GM12878 (cell line): ENCODE results near the gene GARNL3. TPM values are rescaled to one million over a fixed set of nuclear protein-coding genes. Genes with fewer than 3 reads are reported as not detected.

Experiments
- BHLHE40 ChIP-seq, 2 experiments: fragments of 450-650 bp in 1 of 2; IDR thresholded peaks; 2 replicates each; pipeline ENCODE4 v1.6.1; 2011 to 2017; ENCODE audit warnings: low read depth in 2 of 2, borderline replicate concordance in 1 of 2, improper control_type of control experiment in 1 of 2, low read length in 1 of 2, mild to moderate bottlenecking in 1 of 2
- CTCF ChIP-seq, 3 experiments: IDR thresholded peaks in 2 of 3; conservative IDR thresholded peaks in 1 of 3; 2 replicates each; pipeline ENCODE4 v1.5.1; 2011; ENCODE audit warnings: low read depth in 3 of 3, low read length in 3 of 3, mild to moderate bottlenecking in 3 of 3, control low read depth in 2 of 3, moderate library complexity in 2 of 3, inconsistent platforms in 1 of 3, mixed read lengths in 1 of 3; ENCODE audit not compliant: control insufficient read depth in 2 of 3, insufficient read depth in 1 of 3; ENCODE audit errors: extremely low read depth in 1 of 3
- IKZF2 ChIP-seq, 2 experiments: fragments of 450-650 bp; IDR thresholded peaks; 2 replicates each; pipeline ENCODE4 v1.6.1; 2017; ENCODE audit warnings: mild to moderate bottlenecking in 2 of 2, moderate library complexity in 2 of 2
- IRF4 ChIP-seq: IDR thresholded peaks from 2 replicates; pipeline ENCODE4 v1.6.1; 2011; ENCODE audit warnings: low read depth, low read length
- JUND ChIP-seq: IDR thresholded peaks from 2 replicates; pipeline ENCODE4 v1.6.1; 2012; ENCODE audit warnings: low read depth, mild to moderate bottlenecking, low read length, improper control_type of control experiment, moderate library complexity
- RAD51 ChIP-seq: fragments of 450-650 bp; IDR thresholded peaks from 2 replicates; pipeline ENCODE4 v1.6.1; 2016; ENCODE audit warnings: moderate library complexity, mild to moderate bottlenecking, inconsistent platforms
- RFX5 ChIP-seq: IDR thresholded peaks from 2 replicates; pipeline ENCODE4 v1.6.1; 2011; ENCODE audit warnings: low read depth, low read length, improper control_type of control experiment
- TBL1XR1 ChIP-seq: IDR thresholded peaks from 2 replicates; pipeline ENCODE4 v1.6.1; 2012; ENCODE audit warnings: low read depth, low read length, improper control_type of control experiment
- YBX1 ChIP-seq: fragments of 450-650 bp; IDR thresholded peaks from 2 replicates; pipeline ENCODE4 v1.6.1; 2016; ENCODE audit warnings: antibody characterized with exemption
- ZBED1 ChIP-seq: IDR thresholded peaks from 2 replicates; pipeline ENCODE4 v1.6.1; 2016; ENCODE audit warnings: borderline replicate concordance
- ZNF687 ChIP-seq: fragments of 450-650 bp; IDR thresholded peaks from 2 replicates; pipeline ENCODE4 v1.6.1; 2017; ENCODE audit warnings: mild to moderate bottlenecking, moderate library complexity
- polyA plus RNA-seq, 11 experiments: library from polyadenylated mRNA; depleted of rRNA in 4 of 11; unstranded in 6 of 11; stranded (reverse) in 5 of 11; fragments of >200 nt; fragmentation: Nextera tagmentation in 4 of 11; fragmentation: Illumina TruSeq in 1 of 11; extraction: Ambion mirVana in 4 of 11; extraction: Trizol in 1 of 11; gene quantifications; 1 replicate in 1 of 11; 2 replicates in 10 of 11; pipeline versions ENCODE4 v1.2.1 to v1.2.3, GENCODE V29; 2011 to 2016; ENCODE audit warnings: inconsistent platforms in 2 of 11, missing spikeins in 2 of 11, low read depth in 1 of 11
- total RNA-seq, 4 experiments: library from RNA; depleted of rRNA in 3 of 4; stranded (reverse); fragments of >200 nt in 3 of 4; fragmentation: Illumina TruSeq in 1 of 4; extraction: Trizol in 1 of 4; gene quantifications; 2 replicates each; pipeline versions ENCODE4 v1.2.1 to v1.2.3, GENCODE V29; 2013 to 2021

The GARNL3 gene
- total and polyA plus RNA-seq, 10 of the 15 experiments (the other 5 are each of a cell fraction or from before 2014, with no cell fraction given): 0.89 to 13.2 (median 6.3) TPM

- TF ChIP-seq ZNF687 (no peak), IRF4 (no peak), RFX5 (no peak), TBL1XR1 (no peak), YBX1 (no peak), ZBED1 (no peak), IKZF2 (IDR thresholded peaks at IDR 0.05) (no peak), BHLHE40 (IDR thresholded peaks at IDR 0.05; ENCODE audit: borderline replicate concordance in 1 of 2, low read depth in 2 of 2, low read length in 1 of 2) (no peak), CTCF (IDR thresholded peaks at IDR 0.05 in 2 of 3, conservative IDR thresholded peaks at IDR 0.05 in 1 of 3; ENCODE audit: control insufficient read depth in 2 of 3, extremely low read depth in 1 of 3, insufficient read depth in 1 of 3, low read depth in 3 of 3, low read length in 3 of 3) (no peak), RAD51 (no peak), JUND (no peak)
These were observed 13.6 kb upstream of the GARNL3 start (continued) for GRCh38 chr9:127250896-127251391.
